HCT116 (cell line): ENCODE measurements around the gene RIPOR3.

Source experiments
- CEBPB ChIP-seq: IDR thresholded peaks from 2 replicates; pipeline ENCODE4 v1.6.1; 2012; ENCODE audit warnings: low read depth
- EZH2 ChIP-seq: fragments of 200-600 bp; sonication (generic); IDR thresholded peaks from 2 replicates; pipeline ENCODE4 v1.6.1; 2017; ENCODE audit warnings: antibody characterized with exemption, mixed run types
- EZH2phosphoT487 ChIP-seq: fragments of 200-600 bp; IDR thresholded peaks from 2 replicates; pipeline ENCODE4 v1.6.1; 2018; ENCODE audit warnings: antibody characterized with exemption, borderline replicate concordance
- POLR2A ChIP-seq: IDR thresholded peaks from 2 replicates; pipeline ENCODE4 v1.7.0; 2011; ENCODE audit warnings: borderline replicate concordance; ENCODE audit not compliant: insufficient read depth, insufficient read length; ENCODE audit errors: extremely low read depth
- POLR2AphosphoS5 ChIP-seq: IDR thresholded peaks from 2 replicates; pipeline ENCODE4 v1.6.1; 2011; ENCODE audit warnings: mild to moderate bottlenecking, low read depth, low read length, moderate library complexity
- RAD21 ChIP-seq: IDR thresholded peaks from 2 replicates; pipeline ENCODE4 v1.6.1; 2012; ENCODE audit warnings: low read depth, mild to moderate bottlenecking
- SIN3A ChIP-seq: IDR thresholded peaks from 2 replicates; pipeline ENCODE4 v1.6.1; 2012; ENCODE audit warnings: low read depth
- SP1 ChIP-seq: IDR thresholded peaks from 2 replicates; pipeline ENCODE4 v1.6.1; 2012; ENCODE audit warnings: low read depth
- SRF ChIP-seq: IDR thresholded peaks from 2 replicates; pipeline ENCODE4 v1.6.1; 2012; ENCODE audit warnings: low read depth
- TCF7L2 ChIP-seq: IDR thresholded peaks from 2 replicates; pipeline ENCODE4 v1.7.0; 2011; ENCODE audit warnings: borderline replicate concordance, inconsistent platforms; ENCODE audit not compliant: insufficient read depth, insufficient read length; ENCODE audit errors: extremely low read depth
- YY1 ChIP-seq: IDR thresholded peaks from 2 replicates; pipeline ENCODE4 v1.6.1; 2011; ENCODE audit warnings: low read length, low read depth, moderate library complexity, mild to moderate bottlenecking; ENCODE audit not compliant: insufficient replicate concordance; ENCODE audit errors: extremely low read depth
- ZNF274 ChIP-seq: fragments of 200-500 bp; sonication (Bioruptor generic); IDR thresholded peaks from 2 replicates; pipeline ENCODE4 v1.6.1; 2014; ENCODE audit warnings: mild to moderate bottlenecking, low read depth, low read length, inconsistent platforms
- TF ChIP-seq, protein P1 (sequence below), 3 experiments: fragments of 200-600 bp in 1 of 3; sonication (generic) in 1 of 3; IDR thresholded peaks in 2 of 3; conservative IDR thresholded peaks in 1 of 3; 2 replicates each; pipeline ENCODE4 v1.5.1; 2012 to 2017; ENCODE audit warnings: low read depth in 2 of 3, low read length in 2 of 3, antibody characterized with exemption in 1 of 3, borderline replicate concordance in 1 of 3, control low read depth in 1 of 3, mild to moderate bottlenecking in 1 of 3, mixed read lengths in 1 of 3, mixed run types in 1 of 3, moderate library complexity in 1 of 3; ENCODE audit not compliant: insufficient read depth in 1 of 3
- TF ChIP-seq, protein P2 (sequence below): IDR thresholded peaks from 2 replicates; pipeline ENCODE4 v1.6.1; 2012

DNA sequence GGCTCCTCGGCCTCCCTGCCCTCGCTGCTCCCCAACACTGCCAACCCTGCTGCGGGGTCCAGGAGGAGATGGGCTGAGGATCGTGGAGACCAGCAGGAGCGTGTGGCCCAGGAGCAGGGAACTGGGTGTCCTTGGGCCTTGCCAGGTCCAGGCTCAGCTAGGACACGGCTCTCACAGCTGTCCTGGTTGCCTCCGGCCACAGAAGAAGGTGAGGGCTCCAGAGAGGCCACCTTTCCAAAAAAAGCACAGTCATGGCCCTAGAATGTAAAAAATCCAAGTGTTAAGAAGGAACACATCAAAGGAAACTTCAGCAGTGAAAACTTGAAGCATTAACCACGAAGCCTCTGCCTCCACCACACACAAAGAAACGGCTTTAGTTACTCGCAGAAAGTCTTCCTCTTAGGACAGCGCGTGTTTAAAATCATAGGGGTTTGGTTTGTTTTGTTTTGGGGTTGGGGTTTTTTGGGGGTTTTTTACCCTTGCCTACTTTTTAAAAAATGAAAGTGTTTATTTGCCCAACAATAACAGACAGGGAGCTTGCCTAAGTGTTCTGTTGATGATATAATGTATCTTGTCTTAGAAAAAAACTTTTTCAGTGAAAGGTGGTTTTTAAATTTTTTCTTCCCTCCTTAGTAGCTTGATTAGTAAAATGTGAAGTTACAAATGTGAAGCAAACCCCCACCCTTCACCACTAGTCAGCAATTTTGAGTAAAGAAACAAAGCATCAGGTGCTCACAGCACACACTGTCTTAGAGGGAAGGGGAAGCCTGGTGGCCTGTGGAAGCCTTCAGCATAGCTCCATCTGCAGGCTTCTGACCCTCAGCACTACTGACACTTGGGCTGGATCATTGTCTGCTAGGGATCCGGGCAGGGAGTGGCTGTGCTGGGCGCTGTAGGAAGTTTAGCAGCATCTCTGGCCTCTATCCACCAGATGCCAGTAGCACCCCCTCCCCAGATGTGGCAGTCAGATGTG, 121.2 kb downstream of the RIPOR3 start:
- TF ChIP-seq EZH2, result no peak
- no peak for TF ChIP-seq POLR2A
- no peak for TF ChIP-seq POLR2AphosphoS5
- TF ChIP-seq, protein P1, sequence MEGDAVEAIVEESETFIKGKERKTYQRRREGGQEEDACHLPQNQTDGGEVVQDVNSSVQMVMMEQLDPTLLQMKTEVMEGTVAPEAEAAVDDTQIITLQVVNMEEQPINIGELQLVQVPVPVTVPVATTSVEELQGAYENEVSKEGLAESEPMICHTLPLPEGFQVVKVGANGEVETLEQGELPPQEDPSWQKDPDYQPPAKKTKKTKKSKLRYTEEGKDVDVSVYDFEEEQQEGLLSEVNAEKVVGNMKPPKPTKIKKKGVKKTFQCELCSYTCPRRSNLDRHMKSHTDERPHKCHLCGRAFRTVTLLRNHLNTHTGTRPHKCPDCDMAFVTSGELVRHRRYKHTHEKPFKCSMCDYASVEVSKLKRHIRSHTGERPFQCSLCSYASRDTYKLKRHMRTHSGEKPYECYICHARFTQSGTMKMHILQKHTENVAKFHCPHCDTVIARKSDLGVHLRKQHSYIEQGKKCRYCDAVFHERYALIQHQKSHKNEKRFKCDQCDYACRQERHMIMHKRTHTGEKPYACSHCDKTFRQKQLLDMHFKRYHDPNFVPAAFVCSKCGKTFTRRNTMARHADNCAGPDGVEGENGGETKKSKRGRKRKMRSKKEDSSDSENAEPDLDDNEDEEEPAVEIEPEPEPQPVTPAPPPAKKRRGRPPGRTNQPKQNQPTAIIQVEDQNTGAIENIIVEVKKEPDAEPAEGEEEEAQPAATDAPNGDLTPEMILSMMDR (IDR thresholded peaks at IDR 0.05 in 2 of 3, conservative IDR thresholded peaks at IDR 0.05 in 1 of 3; ENCODE audit: borderline replicate concordance in 1 of 3, insufficient read depth in 1 of 3, low read depth in 2 of 3, low read length in 2 of 3), result peak; percentile 52 to 60 (median 58); a peak in 5 of 6 replicates
- TF ChIP-seq SP1, result no peak
- TF ChIP-seq YY1, result no peak
- no peak for TF ChIP-seq TCF7L2
- TF ChIP-seq SIN3A, result no peak
- TF ChIP-seq, protein P2, sequence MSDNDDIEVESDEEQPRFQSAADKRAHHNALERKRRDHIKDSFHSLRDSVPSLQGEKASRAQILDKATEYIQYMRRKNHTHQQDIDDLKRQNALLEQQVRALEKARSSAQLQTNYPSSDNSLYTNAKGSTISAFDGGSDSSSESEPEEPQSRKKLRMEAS, result no peak
- peak; percentile 76 for TF ChIP-seq RAD21
- TF ChIP-seq EZH2phosphoT487, result no peak
- TF ChIP-seq ZNF274, result no peak
- no peak for TF ChIP-seq SRF
- TF ChIP-seq CEBPB, result no peak
